ENCODE measurements around the gene MLLT3. TPM values are rescaled to one million over a fixed set of nuclear protein-coding genes. Genes with fewer than 3 reads are reported as not detected.

MLLT3 gene
- total and polyA plus RNA-seq, 2 of the 13 experiments (the other 11 are each of a cell fraction or from before 2014, with no cell fraction given), result 12.3 to 12.6 TPM

GRCh38 chr9:20356403-20357036 is 265.8 kb downstream of the MLLT3 start:
- POLR2A ChIA-PET, result interaction anchor here (2.3 kb wide), 1 partner anchor 266 kb away, joined by 13 read pairs; the partner anchor contains the start of gene MLLT3
- ATAC-seq (peak; percentile 96), DNase-seq (ENCODE audit: low spot score) (peak; percentile 64), FAIRE-seq (peak; percentile 72)
- no peaks in the 10 kb centered on the region for H3K9me3 ChIP-seq (ENCODE audit: low read length)
- no peaks in the 10 kb centered on the region for H3K36me3 ChIP-seq (replicated peaks in 1 of 2; ENCODE audit: control insufficient read depth in 1 of 2, insufficient read depth in 2 of 2, low read length in 2 of 2)
- H3K4me3 ChIP-seq (replicated peaks in 1 of 3; ENCODE audit: insufficient read depth in 1 of 3, low read depth in 2 of 3, low read length in 3 of 3), result no peak overlapping the region; a peak in 2 of 6 replicates
- no peaks in the 10 kb centered on the region; the same call in 1 of the 2 replicates for H4K20me1 ChIP-seq (ENCODE audit: insufficient read depth, low read length)
- peak overlapping the region; percentile 60 for H3K4me2 ChIP-seq (ENCODE audit: low read depth, low read length)
- CTCF ChIA-PET (ENCODE audit: low intra/inter-chr PET ratio, low total read pairs), result interaction anchor here (0.9 to 2.6 kb wide), 4 partner anchors 50 to 754 kb away, joined by 3 to 19 read pairs (median 9); no protein-coding TSS in a partner anchor
- no peaks in the 10 kb centered on the region for H3K79me2 ChIP-seq (ENCODE audit: insufficient read depth, low read length)
- H2AFZ ChIP-seq (ENCODE audit: low read length), result no peak overlapping the region
- in situ Hi-C loops (cut with HindIII; ENCODE audit: extremely low pct_ligation_motif_present, low pct_unique_long_range_greater_than_20kb) (loop anchor here (5.0 to 25.0 kb wide), 3 partner anchors 266 to 756 kb away; partner anchors contain the start of gene MLLT3), intact Hi-C loops (cut with micrococcal nuclease; ENCODE audit: unreplicated experiment) (loop anchor here (1.0 to 10.0 kb wide), 7 partner anchors 268 to 754 kb away; partner anchors contain the start of gene FOCAD)
- peaks cover 18% of the 10 kb centered on the region for H3K4me1 ChIP-seq (ENCODE audit: insufficient read depth, low read length)
- H3K27me3 ChIP-seq (ENCODE audit: control insufficient read depth in 1 of 2, insufficient read depth in 2 of 2, low read length in 2 of 2), result no peaks in the 10 kb centered on the region
- BruUV-seq (replicated peaks), result no TSS peak
- no peak overlapping the region for H3K9ac ChIP-seq (ENCODE audit: insufficient read depth, low read depth, low read length)
- 4% methylated on average over 10 of the region's 10 CpGs for WGBS (ENCODE audit: low lambda C conversion rate)
- peak overlapping the region; percentile 6 for H3K27ac ChIP-seq (ENCODE audit: extremely low read length, insufficient read depth, low read length)
- TF ChIP-seq BORCS8-MEF2B (CRISPR knock-in tag; IDR thresholded peaks at IDR 0.05) (no peak), FOXJ3 (CRISPR knock-in tag; IDR thresholded peaks at IDR 0.05; ENCODE audit: borderline replicate concordance) (0 out of 2 replicates have a peak, but pooled peaks have one; percentile 18), SMC3 (IDR thresholded peaks at IDR 0.05; ENCODE audit: low read length) (peak; percentile 85), FOXA1 (IDR thresholded peaks at IDR 0.05) (no peak), FOXA1 (CRISPR knock-in tag; IDR thresholded peaks at IDR 0.05) (0 out of 2 replicates have a peak, but pooled peaks have one; percentile 5), ZNF362 (CRISPR knock-in tag; IDR thresholded peaks at IDR 0.05; ENCODE audit: borderline replicate concordance) (peak; percentile 87), HMG20B (CRISPR knock-in tag; conservative IDR thresholded peaks at IDR 0.05) (0 out of 2 replicates have a peak, but pooled peaks have one; percentile 39), ZNF329 (CRISPR knock-in tag; IDR thresholded peaks at IDR 0.05; ENCODE audit: low read depth) (no peak), KLF12 (CRISPR knock-in tag; IDR thresholded peaks at IDR 0.05; ENCODE audit: borderline replicate concordance) (no peak), ELF3 (CRISPR knock-in tag; IDR thresholded peaks at IDR 0.05) (no peak), STAG1 (CRISPR knock-in tag; IDR thresholded peaks at IDR 0.05) (peak; percentile 88), GATAD2A (CRISPR knock-in tag; IDR thresholded peaks at IDR 0.05) (peak; percentile 19; the same call in 1 of the 2 replicates), SOX6 (IDR thresholded peaks at IDR 0.05) (no peak), SOX6 (CRISPR knock-in tag; IDR thresholded peaks at IDR 0.05) (peak; percentile 54; the same call in 1 of the 2 replicates), CENPX (CRISPR knock-in tag; IDR thresholded peaks at IDR 0.05) (no peak), FOXP4 (CRISPR knock-in tag; IDR thresholded peaks at IDR 0.05) (0 out of 2 replicates have a peak, but pooled peaks have one; percentile 11), TCF7 (IDR thresholded peaks at IDR 0.05; ENCODE audit: low read depth) (peak; percentile 61), SAP130 (CRISPR knock-in tag; IDR thresholded peaks at IDR 0.05; ENCODE audit: low read depth) (0 out of 2 replicates have a peak, but pooled peaks have one; percentile 16), SOX13 (IDR thresholded peaks at IDR 0.05) (no peak), SOX13 (CRISPR knock-in tag; conservative IDR thresholded peaks at IDR 0.05 in 1 of 2, IDR thresholded peaks at IDR 0.05 in 1 of 2) (peak in 1 of 2 experiments; percentile 73; a peak in 1 of 4 replicates), PTBP1 (IDR thresholded peaks at IDR 0.05; ENCODE audit: low read depth, low read length, poor library complexity, severe bottlenecking) (no peak), PBX2 (CRISPR knock-in tag; IDR thresholded peaks at IDR 0.05) (no peak)

All from HepG2 (cell line).